ENCODE measurements around the gene EXTL1.

The EXTL1 gene

DNA sequence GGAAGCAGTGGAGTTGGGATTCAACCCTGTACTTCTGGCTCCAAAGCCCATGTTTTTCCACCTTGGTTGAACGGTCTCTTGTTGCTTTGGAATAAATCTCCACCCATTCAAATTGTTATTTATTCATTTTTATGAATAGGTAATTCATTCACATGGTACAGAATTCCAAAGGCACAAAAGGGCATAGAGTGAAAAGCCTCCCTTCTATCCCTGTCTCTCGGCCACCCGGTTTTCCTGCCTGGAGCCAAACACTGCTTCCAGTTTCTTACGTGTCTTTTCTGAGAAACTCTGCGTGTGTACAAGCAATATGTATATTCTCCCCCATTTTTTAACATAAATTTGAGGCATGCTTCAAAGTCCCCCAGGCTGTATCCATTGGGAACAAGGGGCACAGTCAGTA, 3.9 kb downstream of the EXTL1 start:
- DNase-seq: no peak

DNA sequence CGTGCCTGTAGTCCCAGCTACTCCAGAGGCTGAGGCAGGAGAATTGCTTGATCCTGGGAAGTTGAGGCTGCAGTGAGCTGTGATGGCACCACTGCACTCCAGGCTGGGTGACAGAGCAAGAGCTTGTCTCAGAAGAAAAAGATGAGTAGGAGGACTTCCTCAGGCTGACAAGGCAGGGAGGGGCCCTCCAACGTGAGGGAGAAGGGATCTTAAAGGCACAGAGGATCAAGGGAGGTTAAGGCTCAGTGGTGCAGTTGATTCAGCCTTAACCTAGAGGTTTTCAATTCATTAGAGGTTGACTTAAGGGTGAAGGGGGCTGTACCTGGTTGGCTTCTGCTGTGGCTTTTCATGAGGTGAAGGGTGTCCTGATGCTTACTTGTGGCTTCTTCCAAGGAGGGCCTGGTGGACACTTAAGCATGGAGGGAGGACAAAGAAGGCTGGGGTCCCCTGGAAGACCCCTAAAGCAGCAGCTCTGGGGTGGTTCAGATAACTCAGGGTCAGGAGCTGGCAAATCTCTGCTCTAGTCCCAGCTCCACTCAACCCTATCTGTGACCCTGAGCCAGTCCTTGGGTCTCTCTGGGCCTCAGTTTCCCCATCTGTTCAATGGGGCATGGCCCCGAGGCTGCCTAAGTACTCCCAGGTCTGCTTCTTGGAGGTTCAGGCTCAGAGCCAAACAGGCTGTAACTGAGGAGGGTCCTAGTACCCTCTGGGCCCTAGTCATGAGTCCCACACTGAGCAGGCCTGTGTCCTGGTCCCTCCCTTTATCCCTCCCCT, 6.3 kb downstream of the EXTL1 start:
- no peak for DNase-seq

DNA sequence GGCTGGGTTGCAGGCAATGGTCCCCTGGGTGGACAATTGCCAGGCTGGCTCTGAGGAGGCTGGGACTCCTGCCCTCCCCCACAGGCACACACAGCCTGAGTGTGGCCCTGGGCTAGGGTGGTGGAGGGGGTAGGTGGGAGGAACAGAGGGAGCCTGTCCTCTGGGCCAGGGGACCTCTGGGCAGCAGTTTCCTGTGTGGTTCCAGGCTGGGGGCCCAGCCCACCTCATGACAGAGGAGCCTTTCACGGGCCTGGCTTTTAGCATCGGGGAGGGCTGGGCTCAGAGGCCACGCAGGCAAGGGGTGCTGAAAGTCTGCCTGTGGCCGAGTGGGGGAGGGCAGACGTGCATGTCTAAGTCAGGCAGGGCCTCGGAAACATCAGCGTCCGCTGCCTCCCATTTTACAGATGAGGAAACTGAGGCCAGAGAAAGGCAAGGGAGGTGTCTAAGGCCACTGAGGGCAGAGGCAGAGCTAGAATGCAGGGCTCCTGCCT, 7.0 kb downstream of the EXTL1 start:
- no peak for DNase-seq

DNA sequence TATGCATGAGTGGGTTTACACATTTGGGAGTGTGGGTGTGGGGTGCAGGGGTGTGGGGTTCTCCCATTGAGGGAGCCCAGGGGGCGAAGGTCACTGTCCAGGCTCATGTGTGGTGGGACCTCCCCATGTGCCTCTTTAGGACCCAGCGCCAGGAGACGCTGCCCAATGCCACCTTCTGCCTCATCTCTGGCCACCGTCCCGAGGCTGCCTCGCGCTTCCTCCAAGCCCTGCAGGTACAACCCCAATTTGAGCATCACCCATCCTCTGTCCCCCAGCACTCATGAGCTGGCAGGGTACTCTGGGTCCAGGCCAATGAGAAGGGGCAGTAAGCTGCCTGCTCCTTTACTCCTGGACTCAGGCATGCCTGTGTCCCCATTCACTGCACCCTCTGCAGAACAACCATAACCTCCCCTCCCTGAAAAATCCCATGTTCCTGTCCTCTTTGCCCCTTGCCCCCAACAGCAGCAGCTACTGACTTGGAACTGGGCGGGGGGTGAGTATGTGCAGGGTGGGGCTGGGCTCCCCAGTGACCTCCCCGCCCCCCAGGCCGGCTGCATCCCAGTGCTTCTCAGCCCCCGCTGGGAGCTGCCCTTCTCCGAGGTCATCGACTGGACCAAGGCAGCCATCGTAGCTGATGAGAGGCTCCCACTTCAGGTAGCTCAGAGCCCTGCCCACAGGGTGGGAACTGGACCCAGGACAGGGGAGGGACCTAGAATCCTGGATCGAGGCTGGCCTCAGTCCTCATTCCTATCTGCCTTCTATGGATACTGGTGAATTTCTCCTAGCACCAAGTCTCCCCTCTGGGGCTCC, 7.7 kb downstream of the EXTL1 start:
- DNase-seq: no peak

DNA sequence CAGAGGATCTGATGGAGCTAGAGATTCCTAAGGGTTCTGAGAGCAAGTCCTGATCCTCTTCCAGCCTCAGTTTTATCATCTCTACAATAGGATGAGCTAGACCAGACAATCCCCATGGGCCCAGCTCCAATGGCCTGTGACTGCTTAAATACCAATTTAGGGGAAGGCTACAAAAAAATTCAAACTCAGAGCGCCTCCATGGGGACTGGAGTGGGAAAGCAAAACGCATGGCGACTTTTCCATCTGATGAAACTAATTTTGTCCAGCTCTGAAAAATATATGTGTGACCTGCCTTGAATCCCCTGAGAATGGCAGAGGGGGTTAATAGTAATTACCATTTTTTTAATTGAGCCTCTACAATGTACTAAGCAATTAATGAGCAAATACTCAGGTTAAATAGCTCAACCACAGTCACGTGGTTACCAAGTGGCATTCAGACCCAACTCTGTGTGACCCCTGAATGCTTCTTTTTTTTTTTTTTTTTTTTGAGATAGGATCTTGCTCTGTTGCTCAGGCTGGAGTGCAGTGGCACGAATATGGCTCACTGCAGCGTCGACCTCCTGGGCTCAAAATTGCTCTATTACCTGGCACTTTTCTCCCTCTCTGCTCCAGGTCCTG, 8.4 kb downstream of the EXTL1 start:
- no peak for DNase-seq

DNA sequence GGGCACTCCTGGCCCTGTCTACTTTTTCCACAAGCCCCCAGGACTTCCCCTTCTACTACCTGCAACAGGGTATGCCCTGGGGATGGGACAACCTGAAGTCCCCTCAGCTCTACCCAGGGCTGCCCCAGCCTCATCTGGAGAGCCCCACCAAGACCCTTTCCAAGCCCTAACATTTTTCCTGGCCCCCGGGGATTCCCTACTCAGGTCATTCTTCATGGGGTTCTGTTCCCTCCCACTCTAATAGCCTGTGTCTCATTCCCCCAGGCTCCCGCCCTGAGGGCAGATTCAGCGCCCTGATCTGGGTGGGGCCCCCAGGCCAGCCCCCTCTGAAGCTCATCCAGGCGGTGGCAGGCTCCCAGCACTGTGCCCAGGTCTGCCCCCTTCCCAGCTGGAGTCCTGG, 9.6 kb downstream of the EXTL1 start:
- DNase-seq: no peak

DNA sequence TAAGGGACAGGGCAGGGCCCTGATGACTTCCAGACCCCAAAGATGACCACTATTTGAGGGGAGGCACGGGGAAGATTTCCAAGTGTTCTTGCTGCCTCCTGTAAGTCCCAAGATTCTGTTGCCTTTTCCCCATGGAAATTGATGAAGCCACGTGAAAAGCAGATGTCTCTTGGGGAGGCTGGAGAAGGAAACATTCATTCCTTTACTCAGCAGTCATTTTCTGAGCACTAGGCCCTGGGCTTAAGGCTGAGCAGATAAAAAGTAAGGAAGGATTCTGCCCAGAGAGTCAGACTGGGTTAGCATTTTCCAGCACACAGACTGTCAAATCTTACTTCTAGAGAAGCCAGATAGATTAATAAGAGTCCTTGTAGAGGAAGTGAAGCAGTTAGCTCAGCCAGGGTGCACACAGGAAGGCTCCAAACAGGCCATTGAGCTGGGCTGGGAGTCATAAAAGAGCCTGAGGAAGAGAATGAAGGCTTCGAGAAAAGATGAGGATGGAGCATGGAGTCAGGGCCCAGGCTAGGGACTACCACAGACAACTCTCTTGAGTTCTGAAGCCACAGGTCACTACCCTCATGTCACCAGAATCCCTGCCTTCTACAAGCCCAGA, 10.1 kb downstream of the EXTL1 start:
- no peak for DNase-seq

DNA sequence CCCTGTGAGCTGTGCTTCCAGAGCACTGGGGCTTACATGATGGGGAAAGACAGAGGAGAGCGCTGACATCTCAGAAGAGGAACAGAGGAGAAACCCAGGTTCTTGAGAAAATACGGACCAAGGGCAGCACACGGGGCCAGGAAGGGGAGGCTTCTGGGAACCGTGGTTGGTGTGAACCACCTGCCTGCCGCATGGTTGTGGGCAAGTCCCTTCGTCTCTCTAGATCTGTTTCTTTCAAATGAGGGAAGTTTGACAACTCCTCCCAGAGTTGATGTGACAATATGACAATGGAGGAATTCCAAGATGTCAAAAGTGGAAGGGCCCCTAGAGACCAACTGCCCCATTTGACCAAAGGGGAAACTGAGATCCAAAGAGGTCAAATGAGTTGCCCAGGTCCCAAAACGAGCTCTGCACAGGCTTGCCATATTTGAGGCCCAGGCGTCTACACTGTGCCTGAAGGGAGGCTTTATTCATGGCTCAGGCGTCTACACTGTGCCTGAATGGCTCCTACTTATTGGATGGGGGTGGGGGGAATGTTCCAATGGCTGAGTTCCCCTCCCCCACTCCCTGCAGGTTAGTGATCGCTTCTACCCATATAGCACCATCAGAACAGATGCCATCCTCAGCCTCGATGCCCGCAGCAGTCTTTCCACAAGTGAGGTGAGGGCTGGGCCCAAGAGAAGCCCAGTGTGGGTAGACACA, 11.2 kb downstream of the EXTL1 start:
- DNase-seq: no peak

DNA sequence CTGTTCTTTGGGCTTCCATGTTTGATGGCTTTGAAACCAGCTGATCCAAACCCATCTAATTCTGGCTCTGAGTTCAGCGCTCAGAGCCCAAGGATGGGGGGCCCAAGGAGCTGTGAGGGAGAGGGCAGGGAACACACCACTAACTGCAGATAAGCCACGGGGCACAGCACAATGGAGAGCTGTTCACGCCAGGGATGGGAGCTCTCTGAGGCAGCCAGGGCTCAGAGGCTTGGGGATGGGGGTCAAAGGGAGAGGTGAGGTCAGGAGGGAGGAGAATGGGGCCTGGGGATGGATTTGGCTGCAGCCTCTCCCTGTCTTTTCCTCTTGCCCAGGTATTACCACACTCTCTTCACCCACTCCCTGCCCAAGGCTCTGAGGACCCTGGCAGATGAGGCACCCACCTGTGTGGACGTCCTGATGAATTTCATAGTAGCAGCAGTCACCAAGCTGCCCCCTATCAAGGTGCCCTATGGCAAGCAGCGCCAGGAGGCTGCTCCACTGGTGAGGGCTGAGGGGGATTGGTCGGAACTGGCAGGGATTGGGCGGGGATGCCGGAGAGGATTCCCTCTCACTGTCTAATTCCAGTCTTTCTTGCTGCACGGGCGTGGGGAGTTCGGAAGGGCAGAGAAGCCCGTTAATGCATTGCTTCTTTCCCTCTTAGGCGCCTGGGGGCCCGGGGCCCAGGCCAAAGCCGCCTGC, 13.1 kb downstream of the EXTL1 start:
- no peak for DNase-seq

DNA sequence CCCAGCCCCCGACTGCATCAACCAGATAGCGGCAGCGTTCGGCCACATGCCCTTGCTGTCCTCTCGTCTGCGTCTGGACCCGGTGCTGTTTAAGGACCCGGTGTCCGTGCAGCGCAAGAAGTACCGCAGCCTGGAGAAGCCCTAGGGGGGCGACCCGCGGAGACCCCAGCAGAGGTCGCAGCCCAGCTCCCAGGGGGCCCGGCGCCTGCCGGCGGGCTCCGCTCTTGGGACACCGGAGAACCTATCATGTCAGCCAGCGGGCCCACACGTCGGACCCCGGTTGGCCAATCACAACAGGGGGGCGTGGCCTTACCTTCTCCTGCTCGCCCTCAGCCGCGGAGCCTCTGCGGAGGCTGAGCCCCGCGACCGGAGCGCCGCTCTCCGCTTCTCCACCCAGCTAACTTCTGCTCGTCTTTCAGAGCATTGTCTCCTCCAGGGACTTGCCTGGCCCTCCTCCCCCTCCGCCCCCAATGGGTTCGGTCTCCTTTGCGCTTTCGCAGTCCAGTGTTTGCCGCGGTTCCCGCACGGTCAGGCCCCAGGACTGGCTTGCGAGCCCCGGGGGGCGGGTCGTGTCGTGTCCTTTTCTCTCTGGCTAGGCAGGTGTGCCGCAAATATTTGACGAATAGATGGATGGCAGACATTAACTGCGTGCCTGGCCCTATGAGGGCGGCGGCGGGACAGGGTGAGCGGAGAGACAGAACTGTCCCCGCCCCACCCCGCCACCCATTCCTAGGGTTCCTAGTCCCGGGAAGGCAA, 13.8 kb downstream of the EXTL1 start:
- DNase-seq: peak; percentile 74

DNA sequence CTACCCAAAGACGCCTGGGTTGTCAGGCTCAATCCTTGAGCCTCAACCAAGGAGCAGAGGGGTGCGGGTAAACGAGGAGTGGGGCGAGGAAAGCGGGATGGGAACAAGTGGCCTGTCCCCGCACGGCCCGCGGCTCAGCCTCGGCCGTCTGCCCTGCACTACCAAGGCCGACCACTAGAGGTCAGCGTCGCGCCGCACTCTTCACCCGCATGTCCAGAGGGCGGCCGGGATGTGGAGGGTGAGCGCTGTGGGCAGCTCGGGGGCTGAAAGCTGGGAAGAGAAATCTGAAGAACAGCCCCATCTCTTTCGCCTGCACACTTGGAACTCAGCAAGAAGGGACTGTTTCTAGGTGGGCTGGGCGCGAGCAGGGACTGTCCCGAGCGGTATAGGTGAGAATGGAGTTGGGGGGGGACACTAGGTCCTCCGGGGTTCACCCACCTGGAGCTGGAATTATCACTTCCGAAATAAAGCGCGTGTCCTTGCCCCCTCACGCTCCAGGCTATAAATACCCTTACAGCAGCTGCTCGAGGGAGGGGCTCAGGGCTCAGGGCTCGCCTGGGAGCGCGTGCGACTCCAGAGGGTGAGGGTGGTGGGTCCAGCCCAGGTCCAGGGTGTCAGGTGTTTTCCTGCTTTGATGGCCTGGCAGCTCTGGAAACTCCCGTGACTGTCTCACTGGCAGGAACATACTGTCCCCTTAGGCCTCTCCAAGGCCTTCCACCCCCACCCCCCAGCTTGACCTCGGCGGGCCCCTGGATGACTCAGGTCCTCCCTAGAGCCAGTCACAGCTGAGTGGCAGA, 14.6 kb downstream of the EXTL1 start:
- peak; percentile 49 for DNase-seq

DNA sequence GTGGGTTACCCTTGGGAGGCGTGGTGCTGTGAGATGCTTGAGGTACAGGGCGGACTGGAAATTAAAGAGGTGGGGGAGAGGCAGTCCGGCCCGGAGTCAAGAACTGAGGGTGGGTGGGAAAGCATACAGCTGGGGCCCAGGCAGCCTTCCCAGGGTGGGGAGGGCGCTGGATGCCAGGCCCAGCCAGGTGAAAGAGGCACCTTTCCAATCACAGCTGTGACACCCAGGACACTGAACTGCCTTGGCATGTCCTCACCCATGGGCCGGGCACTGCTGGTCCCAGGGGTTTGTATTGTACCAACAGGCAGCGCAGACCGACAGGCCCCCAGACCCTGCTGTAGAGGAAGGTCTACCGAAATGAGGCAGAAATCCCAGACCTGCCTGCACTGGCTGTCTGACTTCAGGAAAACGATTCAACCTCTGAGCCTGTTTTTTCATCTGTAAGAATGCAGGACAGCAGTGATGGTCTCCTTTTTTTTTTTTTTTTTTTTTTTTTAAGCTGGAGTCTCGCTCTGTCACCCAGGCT, 15.2 kb downstream of the EXTL1 start:
- no peak for DNase-seq

DNA sequence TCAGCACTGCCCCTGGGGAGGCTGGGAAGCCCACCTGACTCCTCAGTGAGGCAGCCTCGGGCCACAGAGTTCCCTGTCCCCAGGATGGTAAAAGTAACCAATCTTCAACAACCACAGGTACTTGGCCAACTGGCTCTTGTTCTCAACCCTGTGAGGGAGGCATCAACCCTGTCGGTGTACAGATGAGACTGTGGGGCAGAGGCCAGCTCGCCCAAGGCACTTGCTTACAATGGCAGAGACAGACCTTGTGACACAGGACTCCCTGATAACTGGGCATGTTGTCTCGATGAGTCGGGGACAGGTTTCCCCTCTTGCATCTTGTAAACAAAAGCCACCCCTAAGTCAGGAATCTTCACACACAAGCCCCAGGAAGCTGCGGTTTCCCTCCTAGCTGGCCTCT, 16.3 kb downstream of the EXTL1 start:
- DNase-seq: no peak

DNA sequence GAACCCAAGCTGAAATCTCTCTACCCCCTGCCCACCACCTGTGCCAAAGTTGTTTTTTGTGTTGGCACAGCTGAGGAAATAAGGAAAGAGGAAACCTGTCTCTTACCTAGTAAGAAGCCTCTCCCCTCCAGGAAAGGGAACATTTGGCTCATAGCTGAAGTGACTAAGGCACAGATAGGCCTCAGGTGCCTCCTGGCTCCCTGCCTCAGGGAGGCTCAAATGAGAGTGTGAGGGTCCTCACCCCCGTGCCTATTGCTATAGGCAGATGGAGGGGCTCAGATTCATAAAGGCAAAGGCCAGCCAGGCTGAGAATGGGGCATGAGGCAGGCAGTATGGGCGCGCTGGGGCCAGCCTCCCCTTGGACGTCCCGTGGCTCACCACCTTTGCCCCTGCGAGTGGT, 16.9 kb downstream of the EXTL1 start:
- no peak for DNase-seq

DNA sequence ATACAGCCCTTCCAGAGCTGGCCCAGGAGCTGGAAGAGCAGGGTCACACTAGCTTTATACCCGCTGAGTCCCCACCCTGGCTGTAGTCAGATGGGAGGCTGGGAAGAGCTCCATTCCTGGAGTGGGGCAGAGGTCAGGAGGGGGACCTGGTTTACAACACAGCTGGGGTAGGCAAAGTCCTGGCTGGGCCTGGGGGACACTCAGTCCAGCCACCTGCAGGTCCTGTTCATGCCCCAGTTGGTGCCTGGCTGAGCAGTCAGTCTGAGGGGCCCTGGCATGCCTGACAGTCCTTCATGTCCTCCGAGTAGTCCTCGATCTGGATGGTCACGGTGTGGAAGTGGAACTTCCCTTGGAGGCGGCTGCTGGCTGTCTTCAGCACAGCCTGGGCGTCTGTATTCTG, 17.3 kb downstream of the EXTL1 start:
- DNase-seq: no peak

DNA sequence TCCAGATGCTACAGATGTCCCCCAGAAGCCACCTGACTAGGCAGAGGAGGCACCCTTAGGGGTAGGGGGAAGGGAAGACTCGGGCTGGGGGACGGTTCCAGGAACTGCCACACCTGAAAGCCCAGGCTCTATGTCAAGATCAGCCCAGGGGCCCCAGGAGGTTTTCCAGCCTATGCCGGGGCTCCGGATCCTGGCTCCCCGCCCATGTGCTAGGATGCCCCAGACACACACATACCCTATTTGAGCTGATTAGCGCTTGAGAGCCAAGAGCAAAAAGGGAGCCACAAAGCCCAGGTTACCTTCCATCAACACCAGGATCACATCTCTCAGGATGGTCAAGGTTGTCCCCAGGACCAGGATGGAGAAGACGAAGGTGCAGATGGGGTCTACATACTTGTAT, 19.8 kb downstream of the EXTL1 start:
- no peak for DNase-seq

DNA sequence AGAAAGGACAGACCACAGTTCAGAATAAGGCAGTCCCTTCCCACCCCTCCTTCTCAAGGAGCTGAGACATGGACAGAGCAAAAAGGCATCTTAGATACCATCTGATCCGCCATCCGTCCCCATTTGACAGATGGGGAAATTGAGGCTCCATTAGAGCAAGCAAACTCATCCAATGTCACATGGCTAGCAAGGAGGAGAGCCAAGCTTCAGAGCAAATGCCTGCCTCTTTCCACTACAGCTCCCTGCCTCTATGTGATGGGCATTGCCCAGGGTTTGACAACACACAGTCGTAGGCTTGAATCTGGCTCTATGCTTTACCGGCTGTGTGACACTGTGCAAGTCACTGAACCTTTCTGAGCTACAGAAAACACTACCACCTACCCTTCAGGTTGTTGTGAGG, 20.4 kb downstream of the EXTL1 start:
- DNase-seq: no peak

DNA sequence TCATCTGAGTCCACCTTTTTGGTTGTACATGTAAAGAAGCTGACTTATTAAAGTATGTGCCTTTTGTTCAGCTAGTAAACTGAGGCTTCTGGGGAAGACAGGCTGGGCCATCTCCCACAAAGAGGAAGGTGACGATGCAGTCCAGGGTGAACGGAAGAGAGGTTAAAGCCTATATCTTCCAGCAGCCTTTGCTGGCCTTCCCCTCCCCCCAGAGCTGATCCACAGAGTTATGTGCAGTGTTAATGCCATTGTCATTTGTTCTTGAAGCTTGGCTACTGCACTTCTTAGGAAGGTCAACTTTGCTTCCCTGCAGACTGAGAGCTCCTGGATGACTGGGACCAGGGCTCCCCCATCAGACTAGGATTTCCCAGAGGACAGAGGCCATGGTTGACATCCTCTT, 22.2 kb downstream of the EXTL1 start:
- no peak for DNase-seq

DNA sequence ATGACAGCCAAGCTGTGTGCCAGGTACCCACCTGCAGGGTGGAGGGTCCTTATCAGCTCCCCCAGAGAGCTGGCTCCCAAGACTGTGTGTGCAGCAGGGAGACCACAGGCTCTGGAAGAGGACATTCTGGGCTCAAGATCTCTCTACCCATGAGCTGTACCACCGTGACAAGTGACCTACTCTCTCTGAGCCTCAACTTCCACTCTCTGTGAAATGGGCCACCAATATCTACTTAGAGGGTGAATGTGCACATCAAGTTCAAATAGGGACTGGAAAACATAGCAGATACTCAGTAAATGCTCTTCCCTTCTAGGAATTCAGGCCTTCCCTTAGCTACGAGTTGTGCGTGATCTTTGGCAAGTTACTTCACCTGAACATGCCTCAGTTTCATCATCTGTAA, 22.8 kb downstream of the EXTL1 start:
- DNase-seq: no peak

Data from activated gamma-delta T cell (primary cell).